Measurements from ENCODE around the gene CATSPERE. TPM values are rescaled to one million over a fixed set of nuclear protein-coding genes. Genes with fewer than 3 reads are reported as not detected.

Gene CATSPERE
- total and polyA plus RNA-seq, 2 of the 8 experiments (the other 6 are each of a cell fraction or from before 2014, with no cell fraction given) = 0.05 to 0.45 TPM

DNA sequence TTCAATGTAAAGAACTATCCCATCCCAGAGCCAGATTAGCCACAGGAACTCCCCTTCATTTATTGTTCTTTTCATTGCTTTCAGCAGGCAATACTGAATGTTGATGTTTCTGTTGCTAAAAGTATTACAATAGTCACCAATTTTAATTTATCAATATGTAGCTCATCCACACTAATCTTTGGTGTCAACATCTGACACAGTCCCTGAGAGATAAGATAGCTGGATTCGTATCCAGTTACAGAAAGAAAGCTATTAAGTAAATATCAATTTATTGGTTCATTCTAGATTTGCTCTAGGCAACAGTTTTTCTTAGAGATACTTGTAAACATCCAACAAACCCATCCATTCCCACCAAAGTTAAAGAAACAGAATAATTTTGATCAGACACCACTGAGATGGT is 14.0 kb upstream of the CATSPERE start (continued):
- TF ChIP-seq CHD1 (IDR thresholded peaks at IDR 0.05; ENCODE audit: low read depth, low read length) = no peak
- TF ChIP-seq SIRT6 (IDR thresholded peaks at IDR 0.05; ENCODE audit: low read length) = no peak
- TF ChIP-seq CEBPB (IDR thresholded peaks at IDR 0.05; ENCODE audit: low read depth, low read length) = no peak
- TF ChIP-seq, protein P1, sequence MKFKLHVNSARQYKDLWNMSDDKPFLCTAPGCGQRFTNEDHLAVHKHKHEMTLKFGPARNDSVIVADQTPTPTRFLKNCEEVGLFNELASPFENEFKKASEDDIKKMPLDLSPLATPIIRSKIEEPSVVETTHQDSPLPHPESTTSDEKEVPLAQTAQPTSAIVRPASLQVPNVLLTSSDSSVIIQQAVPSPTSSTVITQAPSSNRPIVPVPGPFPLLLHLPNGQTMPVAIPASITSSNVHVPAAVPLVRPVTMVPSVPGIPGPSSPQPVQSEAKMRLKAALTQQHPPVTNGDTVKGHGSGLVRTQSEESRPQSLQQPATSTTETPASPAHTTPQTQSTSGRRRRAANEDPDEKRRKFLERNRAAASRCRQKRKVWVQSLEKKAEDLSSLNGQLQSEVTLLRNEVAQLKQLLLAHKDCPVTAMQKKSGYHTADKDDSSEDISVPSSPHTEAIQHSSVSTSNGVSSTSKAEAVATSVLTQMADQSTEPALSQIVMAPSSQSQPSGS (IDR thresholded peaks at IDR 0.05; ENCODE audit: low read length) = no peak
- no peak for TF ChIP-seq CTBP2 (IDR thresholded peaks at IDR 0.05; ENCODE audit: borderline replicate concordance, insufficient read depth, insufficient read length, low read length)
